GM12878 (cell line): ENCODE data around the gene SBNO2. TPM values are rescaled to one million over a fixed set of nuclear protein-coding genes. Genes with fewer than 3 reads are reported as not detected.

Source experiments
- BRCA1 ChIP-seq: IDR thresholded peaks from 2 replicates; pipeline ENCODE4 v1.6.1; 2011; ENCODE audit warnings: low read depth, low read length, improper control_type of control experiment
- CBX3 ChIP-seq: fragments of 200-600 bp; sonication (generic); IDR thresholded peaks from 2 replicates; pipeline ENCODE4 v1.6.1; 2016; ENCODE audit warnings: low read depth, borderline replicate concordance
- CREB1 ChIP-seq: IDR thresholded peaks from 2 replicates; pipeline ENCODE4 v1.6.1; 2012; ENCODE audit warnings: low read depth, mild to moderate bottlenecking, inconsistent platforms
- CREM ChIP-seq: IDR thresholded peaks from 2 replicates; pipeline ENCODE4 v1.6.1; 2014; ENCODE audit warnings: antibody characterized with exemption, low read depth
- GATAD2B ChIP-seq: fragments of 450-650 bp; conservative IDR thresholded peaks from 2 replicates; pipeline ENCODE4 v1.6.1; 2017; ENCODE audit warnings: low read depth, mild to moderate bottlenecking, moderate library complexity
- KDM1A ChIP-seq: fragments of 200-600 bp; sonication (generic); IDR thresholded peaks from 2 replicates; pipeline ENCODE4 v1.6.1; 2016; ENCODE audit warnings: borderline replicate concordance
- POLR2AphosphoS2 ChIP-seq: IDR thresholded peaks from 2 replicates; pipeline ENCODE4 v1.6.1; 2011; ENCODE audit warnings: low read depth, mild to moderate bottlenecking, low read length, improper control_type of control experiment, moderate library complexity
- PRDM15 ChIP-seq: fragments of 450-650 bp; formaldehyde crosslinking; IDR thresholded peaks from 2 replicates; pipeline ENCODE4 v1.4.0; 2020; ENCODE audit warnings: mild to moderate bottlenecking, moderate library complexity
- SREBF1 ChIP-seq: IDR thresholded peaks from 2 replicates; pipeline ENCODE4 v1.6.1; 2012; ENCODE audit warnings: mild to moderate bottlenecking, low read length
- STAT1 ChIP-seq: fragments of 450-650 bp; conservative IDR thresholded peaks from 2 replicates; pipeline ENCODE4 v1.6.1; 2014; ENCODE audit warnings: antibody characterized with exemption, mild to moderate bottlenecking
- ZBED1 ChIP-seq: IDR thresholded peaks from 2 replicates; pipeline ENCODE4 v1.6.1; 2016; ENCODE audit warnings: borderline replicate concordance
- ZNF207 ChIP-seq: fragments of 450-650 bp; IDR thresholded peaks from 2 replicates; pipeline ENCODE4 v1.6.1; 2014; ENCODE audit warnings: antibody characterized with exemption, mild to moderate bottlenecking, borderline replicate concordance
- polyA plus RNA-seq, 11 experiments: library from polyadenylated mRNA; depleted of rRNA in 4 of 11; unstranded in 6 of 11; stranded (reverse) in 5 of 11; fragments of >200 nt; fragmentation: Nextera tagmentation in 4 of 11; fragmentation: Illumina TruSeq in 1 of 11; extraction: Ambion mirVana in 4 of 11; extraction: Trizol in 1 of 11; gene quantifications; 1 replicate in 1 of 11; 2 replicates in 10 of 11; pipeline versions ENCODE4 v1.2.1 to v1.2.3, GENCODE V29; 2011 to 2016; ENCODE audit warnings: inconsistent platforms in 2 of 11, missing spikeins in 2 of 11, low read depth in 1 of 11
- total RNA-seq, 4 experiments: library from RNA; depleted of rRNA in 3 of 4; stranded (reverse); fragments of >200 nt in 3 of 4; fragmentation: Illumina TruSeq in 1 of 4; extraction: Trizol in 1 of 4; gene quantifications; 2 replicates each; pipeline versions ENCODE4 v1.2.1 to v1.2.3, GENCODE V29; 2013 to 2021
- TF ChIP-seq, protein P1 (sequence below): fragments of 450-650 bp; IDR thresholded peaks from 2 replicates; pipeline ENCODE4 v1.6.1; 2017; ENCODE audit warnings: borderline replicate concordance

The SBNO2 gene
- total and polyA plus RNA-seq, 10 of the 15 experiments (the other 5 are each of a cell fraction or from before 2014, with no cell fraction given): 0.08 to 44.6 (median 5.4) TPM

- TF ChIP-seq PRDM15 (CRISPR knock-in tag): no peak
- TF ChIP-seq POLR2AphosphoS2: no peak
- no peak for TF ChIP-seq CREB1
- TF ChIP-seq SREBF1: no peak
- TF ChIP-seq KDM1A: no peak
- TF ChIP-seq ZBED1: no peak
- TF ChIP-seq, protein P1, sequence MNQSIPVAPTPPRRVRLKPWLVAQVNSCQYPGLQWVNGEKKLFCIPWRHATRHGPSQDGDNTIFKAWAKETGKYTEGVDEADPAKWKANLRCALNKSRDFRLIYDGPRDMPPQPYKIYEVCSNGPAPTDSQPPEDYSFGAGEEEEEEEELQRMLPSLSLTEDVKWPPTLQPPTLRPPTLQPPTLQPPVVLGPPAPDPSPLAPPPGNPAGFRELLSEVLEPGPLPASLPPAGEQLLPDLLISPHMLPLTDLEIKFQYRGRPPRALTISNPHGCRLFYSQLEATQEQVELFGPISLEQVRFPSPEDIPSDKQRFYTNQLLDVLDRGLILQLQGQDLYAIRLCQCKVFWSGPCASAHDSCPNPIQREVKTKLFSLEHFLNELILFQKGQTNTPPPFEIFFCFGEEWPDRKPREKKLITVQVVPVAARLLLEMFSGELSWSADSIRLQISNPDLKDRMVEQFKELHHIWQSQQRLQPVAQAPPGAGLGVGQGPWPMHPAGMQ: no peak
- TF ChIP-seq STAT1: no peak
- TF ChIP-seq CBX3: no peak
- no peak for TF ChIP-seq BRCA1
- TF ChIP-seq GATAD2B: no peak
- no peak for TF ChIP-seq ZNF207
- TF ChIP-seq CREM: no peak
These were observed 44.9 kb upstream of the SBNO2 start (continued) for GRCh38 chr19:1218751-1219567.
